HUDEP-2 (cell line): Measurements from ENCODE around the gene RSPRY1.
"Not testable (repeated sequence)": the region's sequence is repeated elsewhere in the genome, so short reads cannot be mapped to it uniquely, and the experiment has no call there.

Source experiments
- DNase-seq, 76 experiments: peaks; one replicate each; lab custom pipeline; 2025; ENCODE audit not compliant: unreplicated experiment in 76 of 76; lab: John Stamatoyannopoulos, UW

Gene RSPRY1

GRCh38 chr16:57252148-57252721 is 66.1 kb downstream of the RSPRY1 start:
- no peak for DNase-seq

GRCh38 chr16:57253466-57253865 is 67.3 kb downstream of the RSPRY1 start:
- DNase-seq: no peak

- no peak for DNase-seq
Measured at GRCh38 chr16:57255686-57256415, 69.7 kb downstream of the RSPRY1 start.

GRCh38 chr16:57256601-57257395 is 70.7 kb downstream of the RSPRY1 start:
- peak in 39 of 76 experiments; percentile 6 to 70 (median 26) for DNase-seq

- no peak for DNase-seq
Measured at GRCh38 chr16:57257455-57258070, 71.4 kb downstream of the RSPRY1 start.

- DNase-seq: no peak
Measured at GRCh38 chr16:57258226-57258909, 72.2 kb downstream of the RSPRY1 start.

- DNase-seq: no peak
Measured at GRCh38 chr16:57258910-57259475, 72.9 kb downstream of the RSPRY1 start.

GRCh38 chr16:57260294-57260929 is 74.3 kb downstream of the RSPRY1 start:
- no peak for DNase-seq

- DNase-seq: no peak
Measured at GRCh38 chr16:57261806-57262205, 75.7 kb downstream of the RSPRY1 start.

- DNase-seq: peak in 3 of 76 experiments; percentile 10 to 30 (median 19)
Measured at GRCh38 chr16:57262841-57263540, 76.9 kb downstream of the RSPRY1 start.

GRCh38 chr16:57263541-57264351 is 77.6 kb downstream of the RSPRY1 start:
- DNase-seq: no peak

- DNase-seq: peak in 3 of 76 experiments; percentile 4 to 8 (median 5)
Measured at GRCh38 chr16:57264381-57264780, 78.3 kb downstream of the RSPRY1 start.

- DNase-seq: no peak
Measured at GRCh38 chr16:57264950-57265371, 78.8 kb downstream of the RSPRY1 start.

- peak in 19 of 76 experiments; percentile 8 to 45 (median 26) for DNase-seq
Measured at GRCh38 chr16:57265850-57266530, 79.9 kb downstream of the RSPRY1 start.

GRCh38 chr16:57266531-57267260 is 80.6 kb downstream of the RSPRY1 start:
- peak in 17 of 76 experiments; percentile 6 to 31 (median 17) for DNase-seq

GRCh38 chr16:57267343-57267742 is 81.2 kb downstream of the RSPRY1 start:
- not testable (repeated sequence) for DNase-seq
